K562 (cell line): ENCODE measurements around the gene ATXN7L1. TPM values are rescaled to one million over a fixed set of nuclear protein-coding genes. Genes with fewer than 3 reads are reported as not detected.

ENCODE experiments used
- ATAC-seq: fragments of 200-7000 bp; cut with Tn5 transposase; 3 replicates; pipeline ENCODE4 v1.9.1; 2020; ENCODE audit warnings: moderate library complexity
- BruUV-seq: library from RNA; stranded (reverse); fragments of 400-500 nt; replicated peaks from 2 replicates; lab custom pipeline; 2021; lab: Mats Ljungman, UMichigan
- CTCF ChIA-PET: fragments of 300-600 bp; formaldehyde crosslinking; extraction: SDS; loops from one replicate; lab custom pipeline; 2021; ENCODE audit warnings: low intra/inter-chr PET ratio; lab: Yijun Ruan, JAX
- POLR2A ChIA-PET: fragments of 300-600, 350-650 bp; sonication (Branson Sonifier 250); formaldehyde crosslinking; extraction: SDS; loops from one replicate; lab custom pipeline; 2021; ENCODE audit warnings: antibody characterized with exemption, inconsistent platforms; lab: Yijun Ruan, JAX
- DNase-seq, 4 experiments: peaks; one replicate each; pipeline versions ENCODE4 v3.0.0 to v3.0.0-alpha.2; 2011 to 2018; ENCODE audit warnings: low spot score in 3 of 4, mixed read lengths in 3 of 4; ENCODE audit errors: extremely low read depth in 1 of 4
- FAIRE-seq: peaks from 2 replicates; lab custom pipeline; 2011; peaks lifted over from hg19 to GRCh38; lab: Jason Lieb, UNC
- H2AFZ ChIP-seq: 2 replicates; pipeline ENCODE4 v1.6.0; 2011; ENCODE audit warnings: low read depth, low read length, control low read depth, inconsistent platforms
- H3K27ac ChIP-seq: fragments of 200-600 bp; 3 replicates; pipeline ENCODE4 v1.8.0; 2011; ENCODE audit warnings: low read depth, mild to moderate bottlenecking, control low read depth, inconsistent platforms, low read length, moderate library complexity, mixed read lengths; ENCODE audit errors: extremely low read depth
- H3K27me3 ChIP-seq, 2 experiments: fragments of 300-600 bp in 1 of 2; 2 replicates in 1 of 2; 3 replicates in 1 of 2; pipeline versions ENCODE4 v1.6.0 to v1.8.0; 2011; ENCODE audit warnings: inconsistent platforms in 2 of 2, low read length in 2 of 2, mild to moderate bottlenecking in 1 of 2, mixed read lengths in 1 of 2, moderate library complexity in 1 of 2; ENCODE audit not compliant: control insufficient read depth in 2 of 2, insufficient read depth in 2 of 2
- H3K36me3 ChIP-seq: fragments of 300-600 bp; 3 replicates; pipeline ENCODE4 v1.8.0; 2011; ENCODE audit warnings: mild to moderate bottlenecking, low read length, inconsistent platforms; ENCODE audit not compliant: control insufficient read depth, insufficient read depth
- H3K4me1 ChIP-seq, 2 experiments: fragments of 200-600 bp in 1 of 2; replicated peaks in 1 of 2; 2 replicates in 1 of 2; 3 replicates in 1 of 2; pipeline versions ENCODE4 v1.5.1 to v1.8.0; 2011; ENCODE audit warnings: inconsistent platforms in 2 of 2, low read length in 2 of 2, mild to moderate bottlenecking in 1 of 2, mixed read lengths in 1 of 2, moderate library complexity in 1 of 2; ENCODE audit not compliant: control insufficient read depth in 2 of 2, insufficient read depth in 2 of 2
- H3K4me2 ChIP-seq: 2 replicates; pipeline ENCODE4 v1.6.1; 2011; ENCODE audit warnings: low read length, control low read depth, inconsistent platforms, mixed read lengths; ENCODE audit not compliant: insufficient read depth
- H3K4me3 ChIP-seq: fragments of 200-600 bp; sonication (generic), shearing (Covaris generic); 2 replicates; pipeline ENCODE4 v1.5.1; 2016; ENCODE audit warnings: control low read depth, inconsistent platforms
- H3K79me2 ChIP-seq: fragments of 200-600 bp; 3 replicates; pipeline ENCODE4 v1.8.0; 2011; ENCODE audit warnings: low read length, inconsistent platforms; ENCODE audit not compliant: control insufficient read depth, insufficient read depth
- H3K9ac ChIP-seq, 2 experiments: 2 replicates each; pipeline versions ENCODE4 v1.6.0 to v1.6.1; 2011; ENCODE audit warnings: low read depth in 2 of 2, low read length in 2 of 2, control low read depth in 1 of 2, inconsistent platforms in 1 of 2, mild to moderate bottlenecking in 1 of 2, mixed read lengths in 1 of 2; ENCODE audit not compliant: insufficient read depth in 1 of 2
- H3K9me1 ChIP-seq: one replicate; pipeline ENCODE4 v1.6.0; 2011; ENCODE audit warnings: inconsistent platforms, mild to moderate bottlenecking, low read length, moderate library complexity; ENCODE audit not compliant: control insufficient read depth, insufficient read depth
- H3K9me3 ChIP-seq: replicated peaks from 2 replicates; pipeline ENCODE4 v1.5.1; 2011; ENCODE audit warnings: low read depth, low read length, inconsistent platforms; ENCODE audit not compliant: control insufficient read depth, insufficient read depth
- H4K20me1 ChIP-seq: replicated peaks from 2 replicates; pipeline ENCODE4 v1.6.1; 2011; ENCODE audit warnings: low read length, inconsistent platforms, mixed read lengths; ENCODE audit not compliant: control insufficient read depth, insufficient read depth
- DNMT1 ChIP-seq: fragments of 450-650 bp; IDR thresholded peaks from 2 replicates; pipeline ENCODE4 v1.6.1; 2016; ENCODE audit warnings: antibody characterized with exemption, mild to moderate bottlenecking
- GABPA ChIP-seq: fragments of 200-800 bp; sonication (Bioruptor generic); conservative IDR thresholded peaks from 2 replicates; pipeline ENCODE4 v1.6.1; 2016; ENCODE audit warnings: low read depth, missing genetic modification characterization, missing compliant biosample characterization
- POLR3A ChIP-seq: IDR thresholded peaks from 2 replicates; pipeline ENCODE4 v1.6.1; 2011; ENCODE audit warnings: borderline replicate concordance, mild to moderate bottlenecking, moderate library complexity; ENCODE audit not compliant: insufficient read length, insufficient read depth; ENCODE audit errors: extremely low read depth
- SAFB2 ChIP-seq: fragments of 200-400 bp; formaldehyde crosslinking; IDR thresholded peaks from 2 replicates; pipeline ENCODE4 v1.6.1; 2018; ENCODE audit warnings: borderline replicate concordance, low read length, low read depth, moderate library complexity; ENCODE audit not compliant: severe bottlenecking
- TFAM ChIP-seq: fragments of 250-450 bp; sonication (Bioruptor Pico); conservative IDR thresholded peaks from 2 replicates; pipeline ENCODE4 v1.5.0; 2021; ENCODE audit warnings: mild to moderate bottlenecking, moderate library complexity
- ZFPM2 ChIP-seq: fragments of 250-450 bp; sonication (Bioruptor Pico); IDR thresholded peaks from 2 replicates; pipeline ENCODE4 v1.5.1; 2022; ENCODE audit warnings: mild to moderate bottlenecking
- WGBS: fragments of 100-300 bp; shearing (Covaris generic); methylation state at CpG from one replicate; pipeline ENCODE4 v1.1.6; 2016; ENCODE audit warnings: low coverage, mixed read lengths; ENCODE audit not compliant: insufficient coverage; ENCODE audit errors: missing lambda C conversion rate; 5-methylcytosine and 5-hydroxymethylcytosine counted together
- in situ Hi-C: fragments of 300-500 bp; cut with MboI; formaldehyde crosslinking; loops from 4 replicates; pipeline ENCODE4 v1.15.0; 2018; ENCODE audit warnings: inconsistent platforms, mixed read lengths
- intact Hi-C: fragments of 100-400 bp; cut with micrococcal nuclease; formaldehyde crosslinking; loops from 2 replicates; pipeline ENCODE4 v1.14.2; 2022
- polyA plus RNA-seq, 8 experiments: library from polyadenylated mRNA; depleted of rRNA in 4 of 8; stranded (reverse) in 5 of 8; unstranded in 3 of 8; fragments of >200 nt; fragmentation: Nextera tagmentation in 2 of 8; fragmentation: Illumina TruSeq in 1 of 8; extraction: Ambion mirVana in 2 of 8; extraction: Trizol in 1 of 8; gene quantifications; 2 replicates each; pipeline versions ENCODE4 v1.2.1 to v1.2.3, GENCODE V29; 2011 to 2014; ENCODE audit warnings: inconsistent platforms in 1 of 8, missing spikeins in 1 of 8
- total RNA-seq, 7 experiments: library from RNA; depleted of rRNA in 6 of 7; stranded (reverse); fragments of >200 nt in 6 of 7; fragmentation: Illumina TruSeq in 2 of 7; extraction: Trizol in 2 of 7; gene quantifications; 2 replicates each; pipeline versions ENCODE4 v1.2.1 to v1.2.3, GENCODE V29; 2011 to 2021; ENCODE audit warnings: low replicate concordance in 1 of 7
- TF ChIP-seq, protein P1 (sequence below): fragments of 250-450 bp; sonication (Bioruptor Pico); IDR thresholded peaks from 2 replicates; pipeline ENCODE4 v1.5.1; 2021; ENCODE audit warnings: mild to moderate bottlenecking

ATXN7L1 gene
- total and polyA plus RNA-seq, 9 of the 15 experiments (the other 6 are each of a cell fraction or from before 2014, with no cell fraction given), result 6.6 to 13.7 (median 10.7) TPM

- H3K27ac ChIP-seq, result no peak overlapping the region
- ChIA-PET CTCF (no interaction called here), POLR2A (interaction anchor here (0.7 kb wide), 1 partner anchor 184 kb away, joined by 5 read pairs; no protein-coding TSS in a partner anchor)
- no peak for FAIRE-seq
- in situ Hi-C loops, result no loop called here
- no TSS peak for BruUV-seq
- no peaks in the 10 kb centered on the region for H3K79me2 ChIP-seq
- H3K36me3 ChIP-seq, result no peaks in the 10 kb centered on the region
- 0 out of 2 replicates have a peak, but pooled peaks have one; percentile 17 for TF ChIP-seq GABPA (tag)
- TF ChIP-seq SAFB2, result no peak
- TF ChIP-seq, all 486 proteins: peak for 1
- no peaks in the 10 kb centered on the region for H3K4me1 ChIP-seq
- DNase-seq, result no peak
- H3K4me2 ChIP-seq, result no peak overlapping the region
- no peak for ATAC-seq
- H3K4me3 ChIP-seq, result no peak overlapping the region
- no peak overlapping the region for H2AFZ ChIP-seq
- no peak overlapping the region for H3K9ac ChIP-seq
- intact Hi-C loops, result no loop called here
- H3K9me1 ChIP-seq, result no peaks in the 10 kb centered on the region
- peaks cover 13% of the 10 kb centered on the region; the same call in 1 of the 2 replicates for H3K9me3 ChIP-seq
- H4K20me1 ChIP-seq, result no peaks in the 10 kb centered on the region
- 6% methylated on average over 9 of the region's 9 CpGs for WGBS
- 0 out of 5 replicates have a peak, but pooled peaks cover 0 to 5% of the 10 kb centered on the region in 2 experiments for H3K27me3 ChIP-seq
These were observed 168.2 kb downstream of the ATXN7L1 start for GRCh38 chr7:105707967-105708762.

- FAIRE-seq (no peak), ATAC-seq (no peak), DNase-seq (no peak)
- Histone ChIP-seq H3K9me1 (no peaks in the 10 kb centered on the region), H3K36me3 (no peaks in the 10 kb centered on the region), H3K27me3 (0 out of 5 replicates have a peak, but pooled peaks cover 0 to 5% of the 10 kb centered on the region in 2 experiments), H3K4me3 (no peak overlapping the region), H3K9ac (no peak overlapping the region), H3K27ac (no peak overlapping the region), H3K9me3 (peaks cover 13% of the 10 kb centered on the region; the same call in 1 of the 2 replicates), H3K79me2 (no peaks in the 10 kb centered on the region), H2AFZ (no peak overlapping the region), H3K4me2 (no peak overlapping the region), H4K20me1 (no peaks in the 10 kb centered on the region), H3K4me1 (no peaks in the 10 kb centered on the region)
- intact Hi-C loops, result no loop called here
- CTCF ChIA-PET, result no interaction called here
- TF ChIP-seq, protein P1, sequence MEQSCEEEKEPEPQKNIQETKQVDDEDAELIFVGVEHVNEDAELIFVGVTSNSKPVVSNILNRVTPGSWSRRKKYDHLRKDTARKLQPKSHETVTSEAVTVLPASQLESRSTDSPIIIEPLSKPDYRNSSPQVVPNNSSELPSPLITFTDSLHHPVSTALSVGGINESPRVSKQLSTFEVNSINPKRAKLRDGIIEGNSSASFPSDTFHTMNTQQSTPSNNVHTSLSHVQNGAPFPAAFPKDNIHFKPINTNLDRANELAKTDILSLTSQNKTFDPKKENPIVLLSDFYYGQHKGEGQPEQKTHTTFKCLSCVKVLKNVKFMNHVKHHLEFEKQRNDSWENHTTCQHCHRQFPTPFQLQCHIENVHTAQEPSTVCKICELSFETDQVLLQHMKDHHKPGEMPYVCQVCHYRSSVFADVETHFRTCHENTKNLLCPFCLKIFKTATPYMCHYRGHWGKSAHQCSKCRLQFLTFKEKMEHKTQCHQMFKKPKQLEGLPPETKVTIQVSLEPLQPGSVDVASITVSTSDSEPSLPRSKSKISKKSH, result no peak
- no peak for TF ChIP-seq POLR3A
- no peak for TF ChIP-seq TFAM (CRISPR knock-in tag)
- TF ChIP-seq ZFPM2 (CRISPR knock-in tag), result no peak
- TF ChIP-seq DNMT1, result no peak
- 9% methylated on average over 3 of the region's 3 CpGs for WGBS
- in situ Hi-C loops, result no loop called here
- no TSS peak for BruUV-seq
- POLR2A ChIA-PET, result interaction anchor here (0.6 to 0.7 kb wide), 2 partner anchors 36 to 185 kb away, joined by 3 to 5 read pairs; no protein-coding TSS in a partner anchor
These were observed 169.0 kb downstream of the ATXN7L1 start for GRCh38 chr7:105707381-105707780.
